HS-27A (cell line): Measurements from ENCODE around the gene PPIF.

Source experiments
- DNase-seq: peaks from one replicate; pipeline ENCODE4 v3.0.0-alpha.2; 2012; ENCODE audit warnings: low read depth, missing footprints

The PPIF gene

DNA sequence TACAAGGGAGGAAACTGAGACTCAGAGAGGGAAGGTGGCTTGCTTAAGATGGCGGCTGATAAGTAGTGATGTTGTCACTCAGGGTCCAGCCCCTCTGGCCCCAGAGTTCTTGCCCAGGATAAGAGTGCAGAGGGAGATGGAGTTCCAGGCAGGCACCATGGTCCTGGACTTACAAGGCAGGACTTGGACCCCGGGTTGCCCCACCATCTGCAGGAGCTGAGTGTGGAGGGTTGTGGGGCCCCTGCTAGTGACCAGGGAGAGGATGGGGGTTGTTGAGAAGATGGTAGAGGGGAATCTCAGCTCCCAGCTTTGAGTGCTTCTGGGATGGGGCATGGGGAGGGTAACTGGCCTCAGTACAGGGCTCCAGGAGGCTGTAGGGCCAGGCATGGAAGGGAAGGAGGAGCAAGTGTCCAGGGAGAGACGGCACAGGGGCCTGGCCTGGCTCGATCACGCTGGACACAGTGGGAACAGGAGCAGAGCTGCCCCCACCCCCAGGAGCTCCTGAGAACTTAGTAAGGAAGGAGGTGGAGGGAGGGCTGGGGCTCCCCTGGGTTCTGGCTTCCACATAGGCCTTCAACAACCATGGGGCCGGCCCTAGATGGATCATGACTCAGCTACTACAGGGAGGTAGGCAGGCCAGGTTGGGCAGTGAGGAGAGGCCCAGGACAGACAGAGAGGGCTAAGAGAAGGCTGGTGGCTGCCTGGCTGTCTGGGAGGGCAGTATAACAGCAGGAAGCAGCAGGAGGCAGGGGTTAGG is 28.2 kb downstream of the PPIF start:
- no peak for DNase-seq

- no peak for DNase-seq
Observed at GRCh38 chr10:79376078-79376628, 28.9 kb downstream of the PPIF start.

DNA sequence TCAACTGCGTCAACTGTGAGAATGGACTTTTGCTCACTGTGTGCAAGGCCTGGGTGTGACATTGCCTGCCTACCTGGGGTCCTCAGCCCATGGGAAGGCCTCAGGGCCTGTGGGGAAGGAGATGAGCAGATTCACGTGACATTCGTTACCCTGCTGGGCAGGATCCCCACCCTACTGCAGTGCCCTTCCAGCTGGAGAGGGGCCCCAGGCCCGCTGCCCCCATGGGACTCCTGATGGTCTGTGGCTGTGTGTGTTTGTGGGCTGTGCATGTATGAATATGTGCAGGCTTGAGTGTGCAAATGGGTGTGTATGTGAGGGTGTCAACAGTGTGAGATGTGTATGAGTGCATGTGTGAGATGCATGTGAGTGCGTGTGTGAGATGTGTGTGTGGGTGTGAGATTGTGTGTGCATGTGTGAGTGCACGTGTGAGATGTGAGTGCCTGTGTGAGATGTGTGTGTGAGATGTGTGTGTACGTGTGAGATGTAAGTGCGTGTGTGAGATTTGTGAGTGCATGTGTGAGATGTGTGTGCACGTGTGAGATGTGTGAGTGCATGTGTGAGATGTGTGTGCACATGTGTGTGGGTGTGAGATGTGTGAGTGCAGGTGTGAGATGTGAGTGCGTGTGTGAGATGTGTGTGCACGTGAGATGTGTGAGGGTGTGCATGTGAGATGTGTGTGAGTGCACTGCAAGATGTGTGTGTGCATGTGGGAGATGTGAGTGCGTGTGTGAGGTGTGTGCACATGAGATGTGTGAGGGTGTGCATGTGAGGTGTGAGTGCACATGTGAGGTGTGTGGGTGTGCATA is 29.7 kb downstream of the PPIF start:
- no peak for DNase-seq

DNA sequence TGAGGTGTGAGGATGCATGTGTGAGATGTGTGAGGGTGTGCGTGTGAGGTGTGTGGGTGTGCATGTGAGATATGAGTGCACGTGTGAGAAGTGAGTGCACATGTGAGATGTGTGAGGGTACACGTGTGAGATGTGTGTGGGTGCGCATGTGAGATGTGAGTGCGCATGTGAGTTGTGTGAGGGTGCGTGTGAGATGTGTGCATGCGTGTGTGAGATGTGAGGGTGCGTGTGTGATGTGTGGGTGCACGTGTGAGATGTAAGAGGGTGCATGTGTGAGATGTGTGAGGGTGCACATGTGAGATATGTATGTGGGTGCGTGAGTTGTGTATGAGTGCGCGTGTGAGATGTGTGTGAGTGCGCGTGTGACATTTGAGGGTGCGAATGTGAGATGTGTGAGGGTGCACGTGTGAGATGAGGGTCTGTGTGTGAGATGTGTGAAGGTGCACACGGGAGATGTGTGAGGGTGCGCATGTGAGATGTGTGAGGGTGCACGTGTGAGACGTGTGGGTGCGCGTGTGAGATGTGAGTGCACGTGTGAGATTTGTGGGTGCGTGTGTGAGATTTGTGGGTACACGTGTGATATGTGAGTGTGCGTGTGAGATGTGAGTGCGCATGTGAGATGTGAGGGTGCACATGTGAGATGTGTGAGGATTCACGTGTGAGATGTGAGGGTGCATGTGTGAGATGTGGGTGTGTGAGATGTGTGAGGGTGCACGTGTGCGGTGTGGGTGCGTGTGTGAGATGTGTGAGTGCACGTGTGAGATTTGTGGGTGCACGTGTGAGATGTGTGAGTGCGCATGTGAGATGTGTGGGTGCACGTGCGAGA is 30.5 kb downstream of the PPIF start:
- DNase-seq, result no peak

DNA sequence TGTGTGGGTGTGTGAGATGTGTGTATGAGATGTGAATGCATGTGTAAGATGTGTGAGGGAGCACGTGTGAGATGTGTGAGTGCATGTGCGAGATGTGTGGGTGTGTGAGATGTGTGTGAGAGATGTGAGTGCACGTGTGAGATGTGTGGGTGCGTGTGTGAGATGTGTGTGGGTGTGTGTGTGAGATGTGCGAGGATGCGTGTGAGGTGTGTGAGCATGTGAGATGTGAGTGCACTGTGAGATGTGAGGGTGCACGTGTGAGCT is 31.0 kb downstream of the PPIF start:
- no peak for DNase-seq

DNA sequence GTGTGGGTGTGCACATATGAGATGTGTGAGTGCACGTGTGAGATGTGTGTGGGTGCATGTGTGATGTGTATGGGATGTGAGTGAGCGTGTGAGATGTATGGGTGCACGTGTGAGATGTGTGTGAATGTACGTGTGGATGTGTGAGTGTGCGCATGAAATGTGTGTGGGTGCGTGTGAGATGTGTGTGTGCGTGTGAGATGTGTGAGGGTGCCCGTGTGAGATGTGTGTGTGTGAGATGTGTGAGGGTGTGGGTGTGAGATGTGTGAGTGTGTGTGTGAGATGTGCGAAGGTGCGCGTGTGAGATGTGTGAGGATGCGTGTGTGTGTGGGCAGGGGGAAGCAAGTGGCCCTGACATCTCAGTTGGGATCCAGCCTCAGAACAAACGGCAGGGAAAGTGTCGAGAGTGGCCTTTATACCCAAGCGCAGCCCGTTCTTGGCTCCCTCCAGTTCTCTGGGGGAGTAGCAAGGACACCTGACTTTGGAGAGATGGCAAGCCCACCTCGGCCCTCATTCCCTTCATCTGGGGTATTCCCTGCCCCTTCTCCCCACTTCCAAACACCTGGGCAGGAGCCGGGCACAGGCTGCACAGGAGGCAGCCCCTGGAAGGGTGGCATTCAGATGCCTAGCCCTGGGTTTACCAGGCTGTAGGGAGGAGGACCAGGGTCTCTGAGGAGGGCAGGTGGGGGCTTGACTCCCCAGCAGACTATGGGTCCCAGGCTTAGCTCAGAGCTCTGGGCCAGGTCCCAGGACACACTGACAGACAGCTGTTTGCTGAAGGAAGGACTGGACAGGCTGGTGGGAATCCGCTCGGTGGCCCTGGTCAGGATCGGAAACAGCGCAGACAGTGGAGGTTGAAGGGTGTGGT is 31.6 kb downstream of the PPIF start:
- no peak for DNase-seq

DNA sequence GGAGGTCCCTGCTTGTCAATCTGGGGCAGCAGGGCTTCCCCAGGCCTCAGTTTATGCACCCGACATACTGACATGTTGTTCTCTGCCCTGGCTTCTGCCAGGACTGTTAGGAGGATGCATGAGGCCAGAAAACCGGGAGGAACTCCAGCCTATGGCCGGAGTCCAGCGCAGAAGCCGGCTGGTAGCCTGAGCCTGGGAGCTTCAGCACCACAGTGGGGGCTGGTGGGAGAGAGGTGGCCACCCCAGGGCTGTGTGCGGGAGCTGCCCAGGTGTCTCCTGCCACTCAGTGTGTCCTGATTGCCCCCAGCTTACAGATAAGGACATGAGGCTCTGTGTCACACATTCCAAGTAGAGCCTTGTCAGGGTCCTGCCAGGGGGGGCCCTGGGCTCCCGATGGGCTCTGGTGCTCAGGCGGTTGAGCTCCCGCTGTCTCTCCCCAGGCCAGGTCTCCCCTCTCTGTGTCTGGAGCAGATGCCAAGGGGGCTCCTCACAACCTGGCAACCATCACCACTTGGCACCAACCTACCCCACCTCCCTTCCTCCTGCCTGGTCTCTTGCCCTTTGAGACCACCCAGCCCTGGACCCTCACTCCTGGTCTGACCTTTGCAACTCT is 32.3 kb downstream of the PPIF start:
- no peak for DNase-seq

GRCh38 chr10:79380125-79380945 is 33.1 kb downstream of the PPIF start:
- DNase-seq, result no peak

DNA sequence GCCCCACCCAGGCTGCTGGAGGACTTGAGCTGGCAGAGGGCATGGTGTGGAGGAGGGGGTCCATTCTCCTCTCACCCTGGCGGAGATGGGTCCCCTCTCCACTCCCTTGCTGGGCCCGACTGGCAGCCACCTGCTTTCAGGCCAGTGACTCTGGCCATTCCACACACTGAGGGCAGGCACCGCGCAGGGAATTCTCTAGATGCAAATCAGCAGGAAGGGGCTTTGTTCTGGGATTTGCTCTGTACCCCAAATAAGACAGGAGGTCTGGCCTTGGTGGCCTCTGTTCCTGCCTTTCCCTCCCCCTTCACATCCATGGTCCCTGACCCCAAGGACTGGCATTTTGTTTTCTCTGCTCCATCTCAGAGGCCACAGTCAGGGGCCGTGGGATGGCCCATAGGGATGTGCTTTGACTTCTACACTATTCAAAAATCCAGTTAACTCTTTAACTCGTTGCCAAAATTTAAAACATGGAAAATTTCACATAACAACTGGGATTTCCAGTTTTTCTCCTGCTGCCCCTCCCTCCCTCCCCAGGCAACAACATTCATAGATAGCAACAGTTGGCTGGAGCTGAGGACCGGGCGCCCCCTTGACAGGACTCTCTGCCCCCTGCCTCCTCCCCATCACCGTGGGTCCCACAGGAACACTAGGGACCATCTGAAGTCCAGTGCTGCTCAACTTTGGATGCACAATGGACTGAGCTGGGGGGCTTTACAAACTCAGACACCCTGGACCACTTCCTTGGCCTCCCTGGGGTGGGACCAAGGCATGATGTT is 33.9 kb downstream of the PPIF start:
- DNase-seq, result no peak

GRCh38 chr10:79381804-79382221 is 34.5 kb downstream of the PPIF start:
- DNase-seq, result peak; percentile 38

- no peak for DNase-seq
Observed at GRCh38 chr10:79382491-79382941, 35.2 kb downstream of the PPIF start.

GRCh38 chr10:79383974-79384606 is 36.8 kb downstream of the PPIF start:
- DNase-seq, result no peak

DNA sequence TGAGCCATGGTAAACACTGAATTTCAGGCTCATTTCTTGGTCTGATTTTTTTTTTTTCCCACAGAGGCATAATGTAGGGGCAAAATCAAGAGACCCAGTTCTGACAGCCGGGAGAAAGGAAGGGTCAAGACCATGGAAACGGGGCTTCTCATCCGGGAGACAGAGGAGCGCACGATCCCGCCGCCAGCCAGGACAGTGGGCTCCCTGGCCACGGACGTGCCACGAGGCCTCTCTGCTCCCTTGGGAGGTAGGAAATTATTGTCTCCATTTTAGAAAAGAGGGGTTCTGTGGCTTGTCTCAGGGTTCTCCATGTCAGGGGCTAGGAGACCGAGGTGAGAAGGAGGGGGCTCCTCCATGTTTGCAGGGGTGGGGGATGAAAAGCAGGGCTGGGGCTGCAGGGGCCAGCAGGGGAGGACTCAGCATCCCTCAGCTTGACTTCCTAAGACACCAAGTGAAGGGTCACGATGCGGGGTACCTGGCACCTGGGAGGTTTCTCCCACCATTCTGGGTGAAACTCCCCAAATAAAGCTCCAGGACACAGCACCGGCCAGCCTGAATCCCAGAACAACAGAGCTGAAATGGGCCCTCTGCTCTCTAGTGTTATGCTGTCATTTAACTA is 37.6 kb downstream of the PPIF start:
- DNase-seq, result no peak

- DNase-seq, result no peak
Observed at GRCh38 chr10:79385392-79385795, 38.1 kb downstream of the PPIF start.

DNA sequence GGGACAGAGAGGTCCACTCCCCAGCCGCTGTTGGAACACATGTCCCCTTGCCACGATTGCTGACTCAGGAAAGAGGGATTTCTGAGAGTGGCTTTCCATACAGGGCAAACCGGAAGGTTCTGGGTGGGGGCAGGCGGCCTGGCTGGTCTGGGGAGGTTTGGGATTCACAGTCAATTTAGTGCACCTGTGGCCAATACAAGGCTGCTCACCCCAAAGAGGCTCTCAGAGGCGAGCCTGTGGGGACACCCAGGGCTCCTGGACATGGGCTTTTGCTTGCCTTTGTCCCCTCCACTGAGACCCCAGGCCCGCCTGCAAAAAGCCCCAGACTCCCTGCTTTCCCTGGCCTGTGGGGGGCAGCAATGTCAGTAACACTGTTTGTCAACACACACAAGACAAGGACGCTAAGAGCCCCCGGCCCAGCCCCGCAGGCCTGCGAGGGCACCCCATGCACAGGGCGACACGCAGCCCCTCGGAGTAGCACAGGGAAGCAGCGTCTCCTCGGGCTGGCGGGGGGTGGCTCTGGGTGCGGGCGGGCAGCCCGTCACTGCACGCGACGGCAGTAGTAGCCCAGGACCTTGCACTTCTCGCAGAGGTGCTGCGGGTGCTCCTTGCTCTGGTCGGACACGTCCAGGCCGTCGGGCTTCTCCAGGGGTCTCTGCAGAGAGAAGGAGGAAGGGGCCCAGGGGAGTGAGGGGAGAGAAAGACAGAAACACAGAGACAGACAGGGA is 38.7 kb downstream of the PPIF start:
- DNase-seq, result no peak

GRCh38 chr10:79386637-79387465 is 39.6 kb downstream of the PPIF start:
- no peak for DNase-seq

DNA sequence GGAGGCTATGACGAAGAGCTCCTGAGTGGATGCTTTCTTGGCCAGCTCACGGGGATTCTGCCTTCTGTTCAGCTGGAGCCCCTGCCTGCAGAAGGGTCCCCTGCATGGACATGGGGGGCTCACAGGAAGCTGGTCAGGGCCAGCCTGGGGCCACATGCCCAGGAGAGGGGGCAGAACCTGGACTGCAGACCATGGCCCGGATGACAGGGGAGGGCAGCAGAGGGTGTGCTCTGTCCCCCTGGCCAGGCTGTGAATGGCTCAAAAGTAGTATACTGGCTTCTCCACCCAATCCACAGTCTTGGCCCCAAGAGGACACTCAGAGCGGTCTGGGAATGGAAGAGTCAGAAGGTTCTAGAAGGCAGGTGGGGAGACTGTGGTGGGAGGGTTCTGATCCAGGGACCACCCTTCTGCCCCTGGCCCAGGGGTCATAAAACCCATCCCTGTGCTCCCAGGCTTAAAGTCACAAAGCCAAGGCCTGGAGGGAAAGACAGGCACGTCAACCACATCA is 40.3 kb downstream of the PPIF start:
- DNase-seq, result no peak
